ENCODE results near the gene HDAC1.

The HDAC1 gene

DNA sequence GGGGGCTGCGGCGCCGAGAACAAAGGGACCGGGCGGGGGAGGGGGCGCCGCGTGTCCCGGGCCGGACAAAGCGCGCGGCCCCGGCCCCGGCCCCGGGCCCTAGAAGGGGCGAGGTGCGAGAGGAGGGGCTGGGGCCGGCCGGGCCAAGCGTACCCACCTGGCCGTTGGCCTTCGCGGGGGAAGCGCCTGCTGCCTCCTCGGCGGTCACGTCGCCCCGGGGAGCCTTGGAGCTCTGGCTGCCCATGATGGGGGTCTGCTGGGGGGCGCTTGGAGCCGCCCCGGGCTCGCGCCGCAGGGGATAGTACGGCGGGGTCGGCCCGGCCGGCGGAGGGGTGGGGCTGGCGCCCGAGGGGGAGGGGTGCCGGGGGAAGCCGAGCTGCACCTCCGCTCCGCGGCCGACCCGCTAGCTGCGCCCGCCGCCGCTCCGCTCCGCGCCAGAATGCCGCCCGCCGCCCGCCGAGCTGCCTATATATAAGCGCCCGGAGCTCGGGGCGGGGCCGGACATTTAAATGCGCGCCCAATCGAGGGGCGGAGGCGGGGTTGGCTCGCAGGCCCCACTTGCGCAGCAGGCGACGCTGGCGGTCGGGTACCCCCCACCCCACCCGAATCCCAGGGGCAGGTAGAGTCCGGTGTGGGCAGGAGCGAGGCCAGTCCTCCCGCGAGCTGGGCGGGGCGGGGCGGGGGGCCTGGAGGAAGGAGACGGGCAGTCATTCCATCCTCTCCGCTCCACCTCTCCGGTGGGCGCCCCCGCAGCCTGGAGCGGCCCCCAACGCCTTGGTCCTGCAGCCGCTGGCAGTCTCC is 44.1 kb downstream of the HDAC1 start, which contains the start of gene MARCKSL1:
MARCKSL1 (minus strand) TSS at position 444 of the 801 bp plus-strand sequence; CDS start at position 244, 200 bp downstream.
- Histone ChIP-seq H3K27ac (ENCODE audit: low read depth, low read length) (no peak within 1 kb of the TSS), H3K36me3 (ENCODE audit: control insufficient read depth in 5 of 5, insufficient read depth in 5 of 5, low read length in 5 of 5) (peaks cover 0 to 26% (median 19%) of the 10 kb centered on the region in 5 donors), H3K9me3 (ENCODE audit: control insufficient read depth in 5 of 5, low read length in 5 of 5) (no peaks in the 10 kb centered on the region), H3K27me3 (ENCODE audit: control insufficient read depth in 5 of 5, insufficient read depth in 4 of 5, low read length in 5 of 5) (peaks cover 0 to 2% (median 0%) of the 10 kb centered on the region in 5 donors), H3K9ac (ENCODE audit: low read length in 5 of 5) (peak within 1 kb of the TSS in 2 of 5 donors; percentile 69 to 71), H3K4me1 (ENCODE audit: control insufficient read depth in 5 of 5, insufficient read depth in 5 of 5, low read length in 5 of 5) (peaks cover 0 to 41% (median 32%) of the 10 kb centered on the region in 5 donors), H3K4me3 (ENCODE audit: low read depth in 1 of 5, low read length in 5 of 5) (peak within 1 kb of the TSS; percentile 51 to 65 (median 58))

DNA sequence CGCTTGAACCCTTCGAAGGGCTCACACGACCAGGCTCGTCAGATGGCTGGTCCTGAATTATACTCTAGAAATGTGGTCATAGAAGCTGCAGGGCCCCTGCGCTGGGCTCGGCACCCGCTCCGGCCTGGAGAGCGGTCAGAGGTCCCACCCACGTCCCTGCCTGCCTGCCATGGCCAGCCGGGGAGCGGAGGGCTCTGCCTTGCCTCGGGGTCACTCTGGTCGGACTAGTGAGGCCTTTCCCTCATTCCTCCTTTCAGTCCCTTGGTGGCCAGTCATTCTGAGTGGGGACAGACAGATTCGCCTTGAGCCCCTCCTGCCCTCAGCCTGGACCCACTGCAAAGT is 44.7 kb downstream of the HDAC1 start:
- Histone ChIP-seq H3K27ac (ENCODE audit: low read depth, low read length) (no peak overlapping the region), H3K9me3 (ENCODE audit: control insufficient read depth in 5 of 5, low read length in 5 of 5) (no peaks in the 10 kb centered on the region), H3K27me3 (ENCODE audit: control insufficient read depth in 5 of 5, insufficient read depth in 4 of 5, low read length in 5 of 5) (peaks cover 0 to 2% (median 0%) of the 10 kb centered on the region in 5 donors), H3K4me3 (ENCODE audit: low read depth in 1 of 5, low read length in 5 of 5) (peak overlapping the region in 3 of 5 donors; percentile 50 to 65 (median 54)), H3K9ac (ENCODE audit: low read length in 5 of 5) (no peak overlapping the region), H3K36me3 (ENCODE audit: control insufficient read depth in 5 of 5, insufficient read depth in 5 of 5, low read length in 5 of 5) (peaks cover 0 to 20% (median 14%) of the 10 kb centered on the region in 5 donors), H3K4me1 (ENCODE audit: control insufficient read depth in 5 of 5, insufficient read depth in 5 of 5, low read length in 5 of 5) (peaks cover 0 to 41% (median 32%) of the 10 kb centered on the region in 5 donors)

DNA sequence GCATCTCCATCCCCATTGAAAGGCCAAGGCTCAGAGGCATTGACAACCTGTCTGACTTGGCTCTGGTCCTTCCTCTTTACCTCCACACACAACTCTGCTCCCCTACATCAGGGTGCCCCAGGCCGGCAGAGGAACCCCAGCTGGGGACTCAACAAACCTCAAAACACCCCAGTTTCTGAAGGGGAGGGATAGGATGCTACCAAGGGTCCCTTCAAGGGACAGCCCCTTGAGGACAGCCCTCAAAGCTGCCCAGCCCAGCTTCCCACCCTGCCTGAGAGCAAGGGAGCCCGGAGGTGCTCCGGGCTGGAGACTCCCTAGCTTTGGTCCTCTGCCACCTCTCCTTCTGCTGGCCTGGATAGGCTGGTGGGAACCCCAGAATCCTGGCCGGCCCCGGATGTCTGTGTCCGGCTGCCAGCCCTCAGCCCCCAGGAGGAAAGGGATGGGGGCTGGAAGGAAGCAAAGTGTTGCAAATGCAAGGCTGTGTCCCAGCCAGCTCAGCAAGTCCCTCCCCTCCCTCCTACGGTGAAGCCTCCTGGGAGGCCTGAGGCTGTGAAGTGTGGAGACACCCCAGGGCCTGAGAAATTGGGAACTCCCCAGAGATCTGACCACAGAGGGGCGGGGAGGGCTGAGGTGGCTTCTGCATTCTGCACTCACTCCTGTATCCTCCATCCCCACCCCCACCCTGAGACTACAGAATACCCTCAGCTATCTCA is 45.2 kb downstream of the HDAC1 start:
- no peak overlapping the region for H3K9ac ChIP-seq (ENCODE audit: low read length in 5 of 5)
- no peaks in the 10 kb centered on the region for H3K9me3 ChIP-seq (ENCODE audit: control insufficient read depth in 5 of 5, low read length in 5 of 5)
- no peak overlapping the region for H3K4me3 ChIP-seq (ENCODE audit: low read depth in 1 of 5, low read length in 5 of 5)
- peaks cover 0 to 15% (median 8%) of the 10 kb centered on the region in 5 donors for H3K36me3 ChIP-seq (ENCODE audit: control insufficient read depth in 5 of 5, insufficient read depth in 5 of 5, low read length in 5 of 5)
- H3K27me3 ChIP-seq (ENCODE audit: control insufficient read depth in 5 of 5, insufficient read depth in 4 of 5, low read length in 5 of 5) = peaks cover 0 to 2% (median 0%) of the 10 kb centered on the region in 5 donors
- no peak overlapping the region for H3K27ac ChIP-seq (ENCODE audit: low read depth, low read length)
- peaks cover 0 to 41% (median 32%) of the 10 kb centered on the region in 5 donors for H3K4me1 ChIP-seq (ENCODE audit: control insufficient read depth in 5 of 5, insufficient read depth in 5 of 5, low read length in 5 of 5)

DNA sequence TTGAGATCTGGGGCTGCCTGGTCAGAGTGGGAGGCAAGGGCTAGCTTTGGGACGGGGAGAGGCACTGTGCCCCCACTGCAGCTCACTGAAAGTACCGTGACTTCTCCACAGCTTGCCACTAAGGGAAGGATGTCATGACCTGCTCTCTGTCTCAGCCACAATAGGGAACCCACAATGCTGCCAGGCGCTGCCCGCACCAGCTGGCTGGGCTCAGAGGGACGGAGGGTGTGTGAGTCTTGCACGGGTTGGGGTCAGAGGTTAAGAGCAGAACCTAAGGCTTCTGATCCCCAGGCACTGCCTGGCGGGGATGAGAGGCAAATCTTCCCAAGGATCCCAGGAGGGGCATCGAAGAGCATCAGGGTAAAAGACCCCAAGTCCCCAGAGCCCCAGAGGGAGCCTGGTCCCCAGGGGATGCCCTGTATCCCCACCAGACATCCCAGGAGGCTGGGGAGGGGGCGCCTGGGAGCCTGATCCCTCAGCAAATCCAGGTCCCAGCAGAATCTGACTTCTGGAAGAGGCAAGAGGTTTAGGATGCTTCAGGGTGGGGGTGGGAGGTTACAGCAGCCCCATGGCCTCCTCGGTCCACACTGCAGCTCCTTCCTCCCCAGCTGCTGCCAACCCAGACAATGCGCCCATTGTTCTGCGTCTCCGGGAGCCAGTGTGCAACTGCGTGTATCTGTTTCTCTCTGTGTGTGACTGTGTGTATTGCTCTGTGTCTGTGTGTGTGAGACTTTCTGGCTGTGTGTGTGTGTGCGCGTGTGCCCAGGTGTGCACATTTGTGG is 46.2 kb downstream of the HDAC1 start:
- H3K4me3 ChIP-seq (ENCODE audit: low read depth in 1 of 5, low read length in 5 of 5) = no peak overlapping the region
- H3K9me3 ChIP-seq (ENCODE audit: control insufficient read depth in 5 of 5, low read length in 5 of 5) = no peaks in the 10 kb centered on the region
- H3K4me1 ChIP-seq (ENCODE audit: control insufficient read depth in 5 of 5, insufficient read depth in 5 of 5, low read length in 5 of 5) = peaks cover 0 to 41% (median 32%) of the 10 kb centered on the region in 5 donors
- peaks cover 0 to 7% (median 0%) of the 10 kb centered on the region in 5 donors for H3K36me3 ChIP-seq (ENCODE audit: control insufficient read depth in 5 of 5, insufficient read depth in 5 of 5, low read length in 5 of 5)
- H3K9ac ChIP-seq (ENCODE audit: low read length in 5 of 5) = no peak overlapping the region
- no peak overlapping the region for H3K27ac ChIP-seq (ENCODE audit: low read depth, low read length)
- H3K27me3 ChIP-seq (ENCODE audit: control insufficient read depth in 5 of 5, insufficient read depth in 4 of 5, low read length in 5 of 5) = peaks cover 0 to 2% (median 0%) of the 10 kb centered on the region in 5 donors

DNA sequence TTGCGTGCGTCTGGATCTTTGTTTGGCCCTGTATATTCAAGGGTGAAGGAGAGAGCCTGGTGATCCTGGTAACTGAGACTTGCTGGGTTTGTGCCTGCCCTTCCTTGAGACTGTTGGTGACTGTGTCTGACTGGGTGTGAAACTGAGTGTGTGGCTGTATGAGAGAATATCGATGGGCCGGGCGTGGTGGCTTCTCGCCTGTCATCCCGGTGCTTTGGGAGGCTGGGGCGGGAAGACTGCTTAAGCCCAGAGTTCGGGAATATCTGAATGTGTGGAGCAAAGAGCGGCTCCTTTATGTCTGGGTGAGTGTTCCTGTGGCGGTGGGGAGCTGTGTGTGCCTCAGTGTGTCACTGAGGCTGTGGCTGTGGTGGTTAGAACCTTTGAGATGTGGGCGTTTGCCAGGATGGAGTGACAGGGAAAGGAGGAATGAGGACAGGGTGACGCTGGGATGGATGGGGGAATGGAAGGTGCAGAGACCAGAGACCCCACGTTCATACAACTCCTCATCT is 46.8 kb downstream of the HDAC1 start:
- Histone ChIP-seq H3K36me3 (ENCODE audit: control insufficient read depth in 5 of 5, insufficient read depth in 5 of 5, low read length in 5 of 5) (peaks cover 0 to 3% (median 0%) of the 10 kb centered on the region in 5 donors), H3K9ac (ENCODE audit: low read length in 5 of 5) (no peak overlapping the region), H3K27ac (ENCODE audit: low read depth, low read length) (no peak overlapping the region), H3K4me3 (ENCODE audit: low read depth in 1 of 5, low read length in 5 of 5) (no peak overlapping the region), H3K9me3 (ENCODE audit: control insufficient read depth in 5 of 5, low read length in 5 of 5) (no peaks in the 10 kb centered on the region), H3K4me1 (ENCODE audit: control insufficient read depth in 5 of 5, insufficient read depth in 5 of 5, low read length in 5 of 5) (peaks cover 0 to 41% (median 32%) of the 10 kb centered on the region in 5 donors), H3K27me3 (ENCODE audit: control insufficient read depth in 5 of 5, insufficient read depth in 4 of 5, low read length in 5 of 5) (peaks cover 0 to 2% (median 0%) of the 10 kb centered on the region in 5 donors)

DNA sequence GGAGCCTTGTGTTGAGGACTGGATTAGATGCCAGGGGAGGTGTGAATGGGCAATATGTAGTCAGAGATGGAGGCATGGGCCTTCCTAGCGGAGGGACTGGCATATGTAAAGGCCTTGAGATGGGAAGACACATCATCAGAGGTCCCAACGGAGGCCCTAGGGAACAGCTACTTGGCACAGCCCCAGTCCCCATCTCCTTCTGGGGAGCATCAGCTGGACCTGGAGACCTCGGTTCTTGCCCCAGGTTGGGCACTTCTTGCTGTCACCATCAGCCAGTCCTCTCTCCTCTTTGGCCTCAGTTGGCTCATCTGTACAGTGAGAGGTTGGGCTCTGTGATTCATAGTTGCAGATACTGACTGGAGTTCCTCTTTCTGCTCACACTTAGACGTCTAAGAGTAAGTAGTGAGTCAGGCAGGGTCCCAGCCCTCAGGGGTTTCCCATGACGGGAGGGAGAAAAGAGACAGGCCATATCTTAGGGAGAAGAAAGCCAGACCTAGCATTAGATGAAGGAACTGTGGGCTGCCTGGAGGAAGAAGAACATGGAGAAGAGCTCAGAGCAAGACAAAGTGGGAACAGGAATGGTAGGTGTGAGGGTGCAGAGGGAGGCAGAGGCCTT is 47.6 kb downstream of the HDAC1 start:
- Histone ChIP-seq H3K27ac (ENCODE audit: low read depth, low read length) (no peak overlapping the region), H3K4me3 (ENCODE audit: low read depth in 1 of 5, low read length in 5 of 5) (no peak overlapping the region), H3K27me3 (ENCODE audit: control insufficient read depth in 5 of 5, insufficient read depth in 4 of 5, low read length in 5 of 5) (peaks cover 0 to 2% (median 0%) of the 10 kb centered on the region in 5 donors), H3K9ac (ENCODE audit: low read length in 5 of 5) (no peak overlapping the region), H3K9me3 (ENCODE audit: control insufficient read depth in 5 of 5, low read length in 5 of 5) (no peaks in the 10 kb centered on the region), H3K4me1 (ENCODE audit: control insufficient read depth in 5 of 5, insufficient read depth in 5 of 5, low read length in 5 of 5) (peaks cover 0 to 36% (median 30%) of the 10 kb centered on the region in 5 donors), H3K36me3 (ENCODE audit: control insufficient read depth in 5 of 5, insufficient read depth in 5 of 5, low read length in 5 of 5) (peaks cover 0 to under 1% (median 0%) of the 10 kb centered on the region in 5 donors)

DNA sequence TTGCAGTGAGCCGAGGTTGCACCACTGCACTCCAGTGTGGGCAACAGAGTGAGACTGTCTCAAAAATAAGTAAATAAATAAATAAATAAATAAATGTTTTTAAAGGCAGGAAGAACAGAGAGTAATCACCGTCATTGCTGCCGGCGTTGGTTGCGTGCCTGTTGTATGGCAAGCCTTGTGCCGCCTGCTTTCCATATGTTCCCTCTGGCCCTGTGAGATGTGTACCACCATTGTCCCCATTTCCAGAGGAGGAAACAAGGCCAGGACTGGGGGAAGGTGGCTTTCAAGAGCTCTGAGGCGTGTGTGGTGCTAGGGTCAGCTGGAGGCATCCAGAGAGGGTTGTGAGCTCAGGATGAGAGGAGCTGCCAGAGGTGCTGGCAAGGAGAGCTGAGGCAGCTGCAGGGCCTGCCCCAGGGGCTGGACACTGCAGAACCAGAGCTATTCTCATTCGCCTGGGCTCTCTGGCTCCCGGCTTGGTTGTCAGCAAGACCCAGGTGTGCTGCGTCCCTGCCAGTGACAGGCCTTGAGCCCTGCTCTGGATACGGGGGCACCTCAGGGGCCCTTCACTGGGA is 49.4 kb downstream of the HDAC1 start:
- no peak overlapping the region for H3K27ac ChIP-seq (ENCODE audit: low read depth, low read length)
- no peaks in the 10 kb centered on the region for H3K36me3 ChIP-seq (ENCODE audit: control insufficient read depth in 5 of 5, insufficient read depth in 5 of 5, low read length in 5 of 5)
- H3K9me3 ChIP-seq (ENCODE audit: control insufficient read depth in 5 of 5, low read length in 5 of 5) = no peaks in the 10 kb centered on the region
- no peaks in the 10 kb centered on the region for H3K27me3 ChIP-seq (ENCODE audit: control insufficient read depth in 5 of 5, insufficient read depth in 4 of 5, low read length in 5 of 5)
- H3K4me1 ChIP-seq (ENCODE audit: control insufficient read depth in 5 of 5, insufficient read depth in 5 of 5, low read length in 5 of 5) = peaks cover 0 to 41% (median 31%) of the 10 kb centered on the region in 5 donors
- no peak overlapping the region for H3K4me3 ChIP-seq (ENCODE audit: low read depth in 1 of 5, low read length in 5 of 5)
- H3K9ac ChIP-seq (ENCODE audit: low read length in 5 of 5) = no peak overlapping the region

DNA sequence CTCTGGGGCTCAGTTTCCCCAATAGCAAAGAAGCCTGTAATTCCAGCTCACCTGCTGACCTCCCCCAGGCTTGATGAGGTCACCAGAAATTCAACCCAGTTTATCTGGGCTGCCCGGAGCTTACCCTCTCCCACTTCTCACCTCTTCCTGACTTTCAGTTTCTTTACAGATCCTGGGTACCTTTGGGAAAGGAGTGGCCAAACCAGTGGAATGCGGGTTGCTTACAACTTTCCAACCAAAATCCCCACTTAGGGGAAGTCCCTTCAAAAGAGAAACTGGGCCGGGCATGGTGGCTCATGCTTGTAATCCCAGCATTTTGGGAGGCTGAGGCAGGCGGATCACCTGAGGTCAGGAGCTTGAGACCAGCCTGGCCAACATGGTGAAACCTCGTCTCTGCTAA is 50.1 kb downstream of the HDAC1 start:
- Histone ChIP-seq H3K9ac (ENCODE audit: low read length in 5 of 5) (no peak overlapping the region), H3K4me1 (ENCODE audit: control insufficient read depth in 5 of 5, insufficient read depth in 5 of 5, low read length in 5 of 5) (peaks cover 0 to 36% (median 24%) of the 10 kb centered on the region in 5 donors), H3K9me3 (ENCODE audit: control insufficient read depth in 5 of 5, low read length in 5 of 5) (no peaks in the 10 kb centered on the region), H3K36me3 (ENCODE audit: control insufficient read depth in 5 of 5, insufficient read depth in 5 of 5, low read length in 5 of 5) (no peaks in the 10 kb centered on the region), H3K27ac (ENCODE audit: low read depth, low read length) (no peak overlapping the region), H3K4me3 (ENCODE audit: low read depth in 1 of 5, low read length in 5 of 5) (no peak overlapping the region), H3K27me3 (ENCODE audit: control insufficient read depth in 5 of 5, insufficient read depth in 4 of 5, low read length in 5 of 5) (no peaks in the 10 kb centered on the region)

DNA sequence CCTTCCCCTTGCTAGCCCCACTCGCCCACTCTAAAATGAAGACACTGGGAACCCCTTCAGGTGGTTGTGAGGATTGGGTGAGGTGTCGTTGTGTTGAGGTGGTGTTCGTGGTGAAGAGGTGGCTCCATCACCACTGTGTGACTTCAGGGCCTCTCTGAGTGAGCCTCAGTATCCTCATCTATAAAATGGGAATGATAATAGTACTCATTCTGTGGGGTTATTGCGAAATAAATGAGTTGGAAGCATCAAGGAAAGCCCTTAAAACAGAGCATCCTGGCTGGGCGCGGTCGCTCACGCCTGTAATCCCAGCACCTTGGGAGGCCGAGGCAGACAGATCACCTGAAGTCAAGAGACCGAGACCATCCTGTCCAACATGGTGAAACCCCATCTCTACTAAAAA is 50.8 kb downstream of the HDAC1 start:
- no peak overlapping the region for H3K9ac ChIP-seq (ENCODE audit: low read length in 5 of 5)
- H3K9me3 ChIP-seq (ENCODE audit: control insufficient read depth in 5 of 5, low read length in 5 of 5) = no peaks in the 10 kb centered on the region
- H3K36me3 ChIP-seq (ENCODE audit: control insufficient read depth in 5 of 5, insufficient read depth in 5 of 5, low read length in 5 of 5) = no peaks in the 10 kb centered on the region
- H3K27me3 ChIP-seq (ENCODE audit: control insufficient read depth in 5 of 5, insufficient read depth in 4 of 5, low read length in 5 of 5) = no peaks in the 10 kb centered on the region
- H3K4me1 ChIP-seq (ENCODE audit: control insufficient read depth in 5 of 5, insufficient read depth in 5 of 5, low read length in 5 of 5) = peaks cover 0 to 28% (median 17%) of the 10 kb centered on the region in 5 donors
- no peak overlapping the region for H3K4me3 ChIP-seq (ENCODE audit: low read depth in 1 of 5, low read length in 5 of 5)
- no peak overlapping the region for H3K27ac ChIP-seq (ENCODE audit: low read depth, low read length)

Data from subcutaneous abdominal adipose tissue (tissue), 5 donors.